SK-N-SH (cell line): ENCODE measurements around the gene RWDD3. TPM values are rescaled to one million over a fixed set of nuclear protein-coding genes. Genes with fewer than 3 reads are reported as not detected.

ENCODE experiments used
- CTCF ChIA-PET: fragments of 300-600, 350-600 bp; formaldehyde crosslinking; extraction: SDS; loops from one replicate; lab custom pipeline; 2021; lab: Yijun Ruan, JAX
- POLR2A ChIA-PET: fragments of 350-600 bp; sonication (Branson Sonifier 250); formaldehyde crosslinking; extraction: SDS; loops from one replicate; lab custom pipeline; 2020; ENCODE audit warnings: antibody characterized with exemption, inconsistent platforms; lab: Yijun Ruan, JAX
- DNase-seq: peaks from one replicate; pipeline ENCODE4 v3.0.0; 2012
- H2AFZ ChIP-seq: fragments of 200-600 bp; sonication (generic); 2 replicates; pipeline ENCODE4 v1.8.1; 2016; ENCODE audit warnings: antibody characterized with exemption, mild to moderate bottlenecking, low read depth
- H3F3A ChIP-seq: fragments of 200-600 bp; sonication (generic); replicated peaks from 2 replicates; pipeline ENCODE3; 2016; ENCODE audit warnings: antibody characterized with exemption, mild to moderate bottlenecking; ENCODE audit not compliant: insufficient read depth
- H3K27ac ChIP-seq, 2 experiments: fragments of 200-500 bp in 1 of 2; fragments of 200-600 bp in 1 of 2; sonication (Bioruptor generic) in 1 of 2; sonication (generic), shearing (Covaris generic) in 1 of 2; 2 replicates each; pipeline versions ENCODE4 v1.5.1 to v1.6.1; 2014 to 2016; ENCODE audit warnings: low read depth in 2 of 2, inconsistent platforms in 1 of 2, low read length in 1 of 2, mild to moderate bottlenecking in 1 of 2, mixed read lengths in 1 of 2
- H3K27me3 ChIP-seq: fragments of 200-600 bp; sonication (generic), shearing (Covaris generic); 2 replicates; pipeline ENCODE4 v1.6.1; 2016; ENCODE audit warnings: mixed run types; ENCODE audit not compliant: insufficient read depth
- H3K36me3 ChIP-seq, 2 experiments: fragments of 200-500 bp in 1 of 2; fragments of 200-600 bp in 1 of 2; sonication (Bioruptor generic) in 1 of 2; sonication (generic) in 1 of 2; replicated peaks in 1 of 2; 2 replicates each; pipeline versions ENCODE3 to v1.5.1; 2014 to 2016; ENCODE audit warnings: low read length in 1 of 2, mild to moderate bottlenecking in 1 of 2; ENCODE audit not compliant: insufficient read depth in 2 of 2, control insufficient read depth in 1 of 2
- H3K4me1 ChIP-seq, 2 experiments: fragments of 200-500 bp in 1 of 2; fragments of 200-600 bp in 1 of 2; sonication (Bioruptor generic) in 1 of 2; sonication (generic), shearing (Covaris generic) in 1 of 2; 2 replicates each; pipeline versions ENCODE4 v1.5.1 to v1.6.1; 2014 to 2016; ENCODE audit warnings: low read depth in 1 of 2, low read length in 1 of 2, mixed run types in 1 of 2; ENCODE audit not compliant: insufficient read depth in 2 of 2, control insufficient read depth in 1 of 2
- H3K4me2 ChIP-seq: fragments of 200-600 bp; sonication (generic), shearing (Covaris generic); 2 replicates; pipeline ENCODE4 v1.6.1; 2017; ENCODE audit warnings: mixed run types
- H3K4me3 ChIP-seq, 2 experiments: fragments of 200-500 bp in 1 of 2; fragments of 200-600 bp in 1 of 2; sonication (Bioruptor generic) in 1 of 2; sonication (generic), shearing (Covaris generic) in 1 of 2; 2 replicates each; pipeline versions ENCODE4 v1.5.1 to v1.8.1; 2014 to 2016; ENCODE audit warnings: low read depth in 2 of 2, inconsistent platforms in 1 of 2, low read length in 1 of 2, mild to moderate bottlenecking in 1 of 2, mixed read lengths in 1 of 2, moderate library complexity in 1 of 2
- H3K79me2 ChIP-seq: fragments of 200-600 bp; sonication (generic); 2 replicates; pipeline ENCODE4 v1.8.1; 2017; ENCODE audit warnings: mild to moderate bottlenecking; ENCODE audit not compliant: insufficient read depth
- H3K9ac ChIP-seq: fragments of 200-600 bp; sonication (generic); 2 replicates; pipeline ENCODE4 v1.6.1; 2017; ENCODE audit warnings: mixed run types
- H3K9me2 ChIP-seq: fragments of 200-600 bp; sonication (generic); 2 replicates; pipeline ENCODE4 v1.6.1; 2017; ENCODE audit warnings: mixed run types
- H3K9me3 ChIP-seq: fragments of 200-600 bp; sonication (generic); 2 replicates; pipeline ENCODE4 v1.6.1; 2017; ENCODE audit warnings: mixed run types, mild to moderate bottlenecking, moderate library complexity
- H4K20me1 ChIP-seq: fragments of 200-600 bp; sonication (generic); 2 replicates; pipeline ENCODE4 v1.6.1; 2017; ENCODE audit warnings: mild to moderate bottlenecking, mixed run types; ENCODE audit not compliant: insufficient read depth
- CHD2 ChIP-seq: fragments of 150-350 bp; IDR thresholded peaks from 2 replicates; pipeline ENCODE4 v1.6.1; 2018; ENCODE audit warnings: low read length; ENCODE audit not compliant: partially characterized antibody
- ELF1 ChIP-seq: IDR thresholded peaks from 2 replicates; pipeline ENCODE4 v1.4.0; 2012
- FOSL2 ChIP-seq: IDR thresholded peaks from 2 replicates; pipeline ENCODE4 v1.4.0; 2012; ENCODE audit warnings: low read depth, mild to moderate bottlenecking, moderate library complexity, borderline replicate concordance
- FOXJ3 ChIP-seq: sonication (generic); formaldehyde crosslinking; IDR thresholded peaks from 2 replicates; pipeline ENCODE4 v1.5.1; 2020; ENCODE audit warnings: mild to moderate bottlenecking, missing genetic modification reagents
- FOXM1 ChIP-seq: IDR thresholded peaks from 2 replicates; pipeline ENCODE4 v1.4.0; 2012; ENCODE audit warnings: low read depth, mild to moderate bottlenecking
- GATA2 ChIP-seq: sonication (generic); formaldehyde crosslinking; IDR thresholded peaks from 2 replicates; pipeline ENCODE4 v1.5.0; 2020; ENCODE audit warnings: mild to moderate bottlenecking, missing genetic modification reagents
- MAX ChIP-seq: IDR thresholded peaks from 2 replicates; pipeline ENCODE4 v1.4.0; 2012; ENCODE audit warnings: low read depth
- NFIC ChIP-seq: IDR thresholded peaks from 2 replicates; pipeline ENCODE4 v1.4.0; 2012; ENCODE audit warnings: borderline replicate concordance
- PBX3 ChIP-seq: IDR thresholded peaks from 2 replicates; pipeline ENCODE4; 2012
- POLR2AphosphoS5 ChIP-seq: IDR thresholded peaks from 2 replicates; pipeline ENCODE4 v1.6.1; 2012; ENCODE audit warnings: low read depth, low read length
- RCOR1 ChIP-seq: fragments of 150-350 bp; IDR thresholded peaks from 2 replicates; pipeline ENCODE4 v1.6.1; 2017; ENCODE audit warnings: antibody characterized with exemption, low read length
- RXRA ChIP-seq: IDR thresholded peaks from 2 replicates; pipeline ENCODE4 v1.4.0; 2012; ENCODE audit warnings: low read depth, mild to moderate bottlenecking, borderline replicate concordance
- TCF12 ChIP-seq: IDR thresholded peaks from 2 replicates; pipeline ENCODE4 v1.4.0; 2012
- USF1 ChIP-seq: IDR thresholded peaks from 2 replicates; pipeline ENCODE4 v1.4.0; 2012; ENCODE audit warnings: low read depth, borderline replicate concordance
- WGBS: methylation state at CpG from one replicate; pipeline ENCODE4 v1.1.6; 2017; ENCODE audit warnings: low lambda C conversion rate; 5-methylcytosine and 5-hydroxymethylcytosine counted together
- polyA plus RNA-seq, 3 experiments: library from polyadenylated mRNA; depleted of rRNA; stranded (reverse); fragments of >200 nt; gene quantifications; 2 replicates each; pipeline ENCODE4 v1.2.3, GENCODE V29; 2012
- TF ChIP-seq, protein P1 (sequence below): IDR thresholded peaks from 2 replicates; pipeline ENCODE4 v1.6.1; 2012; ENCODE audit warnings: mild to moderate bottlenecking, low read depth, low read length, moderate library complexity

The RWDD3 gene
- polyA plus RNA-seq, 1 of the 3 experiments (the other 2 are of a cell fraction) = 11.9 TPM

- ChIA-PET CTCF (interaction anchor here (1.0 to 1.5 kb wide), 2 partner anchors 9 to 12 kb away, joined by 3 to 4 read pairs; no protein-coding TSS in a partner anchor), POLR2A (no interaction called here)
- Histone ChIP-seq H3K9me3 (no peaks in the 10 kb centered on the region; the same call in 1 of the 2 replicates), H3K27me3 (no peaks in the 10 kb centered on the region), H3F3A (no peaks in the 10 kb centered on the region), H3K4me2 (no peak overlapping the region), H3K9me2 (no peaks in the 10 kb centered on the region), H2AFZ (no peak overlapping the region), H3K4me3 (no peak overlapping the region), H3K4me1 (no peaks in the 10 kb centered on the region), H3K36me3 (no peaks in the 10 kb centered on the region), H3K79me2 (no peaks in the 10 kb centered on the region), H3K9ac (no peak overlapping the region), H3K27ac (no peak overlapping the region), H4K20me1 (no peaks in the 10 kb centered on the region)
- WGBS = 67% methylated on average over 1 of the region's 1 CpG
- no peak for DNase-seq
- TF ChIP-seq, protein P1, sequence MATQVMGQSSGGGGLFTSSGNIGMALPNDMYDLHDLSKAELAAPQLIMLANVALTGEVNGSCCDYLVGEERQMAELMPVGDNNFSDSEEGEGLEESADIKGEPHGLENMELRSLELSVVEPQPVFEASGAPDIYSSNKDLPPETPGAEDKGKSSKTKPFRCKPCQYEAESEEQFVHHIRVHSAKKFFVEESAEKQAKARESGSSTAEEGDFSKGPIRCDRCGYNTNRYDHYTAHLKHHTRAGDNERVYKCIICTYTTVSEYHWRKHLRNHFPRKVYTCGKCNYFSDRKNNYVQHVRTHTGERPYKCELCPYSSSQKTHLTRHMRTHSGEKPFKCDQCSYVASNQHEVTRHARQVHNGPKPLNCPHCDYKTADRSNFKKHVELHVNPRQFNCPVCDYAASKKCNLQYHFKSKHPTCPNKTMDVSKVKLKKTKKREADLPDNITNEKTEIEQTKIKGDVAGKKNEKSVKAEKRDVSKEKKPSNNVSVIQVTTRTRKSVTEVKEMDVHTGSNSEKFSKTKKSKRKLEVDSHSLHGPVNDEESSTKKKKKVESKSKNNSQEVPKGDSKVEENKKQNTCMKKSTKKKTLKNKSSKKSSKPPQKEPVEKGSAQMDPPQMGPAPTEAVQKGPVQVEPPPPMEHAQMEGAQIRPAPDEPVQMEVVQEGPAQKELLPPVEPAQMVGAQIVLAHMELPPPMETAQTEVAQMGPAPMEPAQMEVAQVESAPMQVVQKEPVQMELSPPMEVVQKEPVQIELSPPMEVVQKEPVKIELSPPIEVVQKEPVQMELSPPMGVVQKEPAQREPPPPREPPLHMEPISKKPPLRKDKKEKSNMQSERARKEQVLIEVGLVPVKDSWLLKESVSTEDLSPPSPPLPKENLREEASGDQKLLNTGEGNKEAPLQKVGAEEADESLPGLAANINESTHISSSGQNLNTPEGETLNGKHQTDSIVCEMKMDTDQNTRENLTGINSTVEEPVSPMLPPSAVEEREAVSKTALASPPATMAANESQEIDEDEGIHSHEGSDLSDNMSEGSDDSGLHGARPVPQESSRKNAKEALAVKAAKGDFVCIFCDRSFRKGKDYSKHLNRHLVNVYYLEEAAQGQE = no peak
- no peak for TF ChIP-seq RCOR1
- no peak for TF ChIP-seq POLR2AphosphoS5
- no peak for TF ChIP-seq RXRA
- no peak for TF ChIP-seq TCF12
- TF ChIP-seq CHD2 = no peak
- TF ChIP-seq FOXJ3 = no peak
- TF ChIP-seq ELF1 = no peak
- TF ChIP-seq FOSL2 = no peak
- no peak for TF ChIP-seq MAX
- TF ChIP-seq NFIC = no peak
- no peak for TF ChIP-seq FOXM1
- TF ChIP-seq USF1 = no peak
- no peak for TF ChIP-seq PBX3
- no peak for TF ChIP-seq GATA2 (CRISPR knock-in tag)
Observed at GRCh38 chr1:95257758-95258157, 23.7 kb downstream of the RWDD3 start.
